Esophagus muscularis mucosa (tissue), 4 donors: Measurements from ENCODE around the gene CTSF. TPM values are rescaled to one million over a fixed set of nuclear protein-coding genes. Genes with fewer than 3 reads are reported as not detected.
"Not testable (repeated sequence)": the region's sequence is repeated elsewhere in the genome, so short reads cannot be mapped to it uniquely, and the experiment has no call there.

Experiments
- DNase-seq: peaks from one replicate; pipeline ENCODE4 v3.0.0-alpha.2; 2017; ENCODE audit errors: extremely low spot score
- H3K27ac ChIP-seq, 4 donors: fragments of 200-600 bp; sonication (generic); replicated peaks in 1 of 4; 1 replicate in 3 of 4; 2 replicates in 1 of 4; pipeline ENCODE4 v1.5.1; 2016 to 2019; ENCODE audit warnings: mild to moderate bottlenecking in 1 of 4
- H3K27me3 ChIP-seq, 4 donors: fragments of 200-600 bp; sonication (generic); one replicate each; pipeline versions ENCODE4 v1.5.1 to v1.6.0; 2016 to 2019
- H3K36me3 ChIP-seq, 4 donors: fragments of 200-600 bp; sonication (generic); one replicate each; pipeline ENCODE4 v1.5.1; 2016 to 2019
- H3K4me1 ChIP-seq, 4 donors: fragments of 200-600 bp; sonication (generic); one replicate each; pipeline ENCODE4 v1.5.1; 2016 to 2019
- H3K4me3 ChIP-seq, 4 donors: fragments of 200-600 bp; sonication (generic); 1 replicate in 2 of 4; 2 replicates in 2 of 4; pipeline ENCODE4 v1.5.1; 2016 to 2019; ENCODE audit warnings: mild to moderate bottlenecking in 4 of 4, moderate library complexity in 1 of 4
- H3K9me3 ChIP-seq, 4 donors: fragments of 200-600 bp; sonication (generic); 1 replicate in 3 of 4; 2 replicates in 1 of 4; pipeline ENCODE4 v1.5.1; 2016 to 2019
- CTCF ChIP-seq, 3 experiments: fragments of 200-600 bp in 2 of 3; fragments of 450-650 bp in 1 of 3; sonication (generic) in 2 of 3; IDR thresholded peaks; one replicate each; pipeline ENCODE4 v1.5.1; 2017 to 2019; ENCODE audit warnings: antibody characterized with exemption in 3 of 3, mild to moderate bottlenecking in 2 of 3, moderate library complexity in 1 of 3
- EP300 ChIP-seq: sonication (generic); formaldehyde crosslinking; IDR thresholded peaks from one replicate; pipeline ENCODE4 v1.6.1; 2017; ENCODE audit warnings: antibody characterized with exemption
- POLR2A ChIP-seq: fragments of 450-650 bp; IDR thresholded peaks from one replicate; pipeline ENCODE4 v1.6.1; 2017; ENCODE audit warnings: antibody characterized with exemption, moderate library complexity, mild to moderate bottlenecking, low read depth
- POLR2AphosphoS5 ChIP-seq, 2 donors: sonication (generic); formaldehyde crosslinking; IDR thresholded peaks; one replicate each; pipeline ENCODE4 v1.6.1; 2017; ENCODE audit warnings: antibody characterized with exemption in 2 of 2
- WGBS: methylation state at CpG from one replicate; pipeline ENCODE4 v1.1.5; 2018; 5-methylcytosine and 5-hydroxymethylcytosine counted together
- intact Hi-C: fragments of 100-400 bp; cut with DNase I; formaldehyde crosslinking; loops from one replicate; pipeline ENCODE4 v1.15.1; 2023
- total RNA-seq, 4 donors: library from RNA; depleted of rRNA; stranded (reverse); fragments of >200 nt; gene quantifications; one replicate each; pipeline versions ENCODE4 v1.1.0 to v1.2.1, GENCODE V29; 2016

CTSF gene
- total RNA-seq, 4 donors from 2014 or later: 73.1 to 112 (median 96.6) TPM

GRCh38 chr11:66547662-66548009 lies 20.8 kb downstream of the CTSF start:
- DNase-seq: no peak
- 54% methylated on average over 4 of the region's 5 CpGs for WGBS

GRCh38 chr11:66546966-66547661 lies 21.3 kb downstream of the CTSF start:
- Histone ChIP-seq H3K4me1 (peaks cover 28 to 48% (median 38%) of the 10 kb centered on the region in 4 donors), H3K27ac (peak overlapping the region; percentile 78 to 87 (median 85)), H3K9me3 (no peaks in the 10 kb centered on the region), H3K36me3 (peaks cover 0 to 16% (median 11%) of the 10 kb centered on the region in 4 donors), H3K27me3 (no peaks in the 10 kb centered on the region), H3K4me3 (peak overlapping the region; percentile 78 to 83 (median 82))
- no peak for DNase-seq
- WGBS: 39% methylated on average over 13 of the region's 18 CpGs
- intact Hi-C loops: no loop called here
- no peak for TF ChIP-seq POLR2AphosphoS5 (IDR thresholded peaks at IDR 0.05)
- no peak for TF ChIP-seq CTCF (IDR thresholded peaks at IDR 0.05)
- no peak for TF ChIP-seq POLR2A
- TF ChIP-seq EP300: no peak

More at GRCh38 chr11:66547662-66548009, 20.8 kb downstream of the CTSF start:
- intact Hi-C loops: no loop called here
- TF ChIP-seq CTCF (IDR thresholded peaks at IDR 0.05) (no peak), POLR2A (no peak), POLR2AphosphoS5 (IDR thresholded peaks at IDR 0.05) (no peak), EP300 (no peak)
- Histone ChIP-seq H3K9me3 (no peaks in the 10 kb centered on the region), H3K4me3 (no peak overlapping the region), H3K27me3 (no peaks in the 10 kb centered on the region), H3K4me1 (peaks cover 28 to 48% (median 37%) of the 10 kb centered on the region in 4 donors), H3K27ac (peak overlapping the region in 3 of 4 donors; percentile 78 to 87 (median 84)), H3K36me3 (peaks cover 0 to 10% (median 6%) of the 10 kb centered on the region in 4 donors)

GRCh38 chr11:66546368-66546965 lies 21.9 kb downstream of the CTSF start, which contains the start of gene ACTN3:
TSS of gene ACTN3 (plus strand) at chr11:66546903. CDS start at chr11:66546938, 35 bp downstream.
- no peaks in the 10 kb centered on the region for H3K27me3 ChIP-seq
- no peak for DNase-seq
- H3K4me1 ChIP-seq: peaks cover 28 to 48% (median 38%) of the 10 kb centered on the region in 4 donors
- H3K9me3 ChIP-seq: no peaks in the 10 kb centered on the region
- peak within 1 kb of the TSS; percentile 78 to 87 (median 85) for H3K27ac ChIP-seq
- peak within 1 kb of the TSS; percentile 78 to 83 (median 82) for H3K4me3 ChIP-seq
- 3% methylated on average over 12 of the region's 37 CpGs for WGBS
- H3K36me3 ChIP-seq: peaks cover 0 to 22% (median 18%) of the 10 kb centered on the region in 4 donors
- intact Hi-C loops: no loop called here
- no peak for TF ChIP-seq EP300
- no peak for TF ChIP-seq CTCF (IDR thresholded peaks at IDR 0.05)
- TF ChIP-seq POLR2A: no peak
- no peak for TF ChIP-seq POLR2AphosphoS5 (IDR thresholded peaks at IDR 0.05)

GRCh38 chr11:66545701-66546367 lies 22.6 kb downstream of the CTSF start, which contains the start of gene ZDHHC24:
TSS of gene ZDHHC24 (minus strand) at chr11:66546048. CDS start at chr11:66546003, 45 bp downstream.
- no peaks in the 10 kb centered on the region for H3K27me3 ChIP-seq
- H3K27ac ChIP-seq: peak within 1 kb of the TSS; percentile 78 to 87 (median 85)
- peak; percentile 98 for DNase-seq
- no peaks in the 10 kb centered on the region for H3K9me3 ChIP-seq
- intact Hi-C loops: no loop called here
- 2% methylated on average over 8 of the region's 71 CpGs for WGBS
- H3K4me3 ChIP-seq: peak within 1 kb of the TSS; percentile 78 to 83 (median 82)
- TF ChIP-seq POLR2A (no peak), POLR2AphosphoS5 (IDR thresholded peaks at IDR 0.05) (peak; percentile 84)
- H3K4me1 ChIP-seq: peaks cover 28 to 48% (median 38%) of the 10 kb centered on the region in 4 donors
- peaks cover 0 to 28% (median 24%) of the 10 kb centered on the region in 4 donors for H3K36me3 ChIP-seq

GRCh38 chr11:66544952-66545351 lies 23.5 kb downstream of the CTSF start:
- H3K27ac ChIP-seq, H3K9me3 ChIP-seq, DNase-seq, H3K27me3 ChIP-seq, intact Hi-C loops: not testable (repeated sequence)
- Histone ChIP-seq H3K36me3 (peaks cover 0 to 36% (median 25%) of the 10 kb centered on the region in 4 donors), H3K4me1 (peaks cover 28 to 48% (median 38%) of the 10 kb centered on the region in 4 donors), H3K4me3 (peak overlapping the region; percentile 78 to 83 (median 82))
- WGBS: 70% methylated on average over 14 of the region's 14 CpGs
